ENCODE measurements around the gene MAGEA9. TPM values are rescaled to one million over a fixed set of nuclear protein-coding genes. Genes with fewer than 3 reads are reported as not detected.
A peak's percentile ranks its signal among the peaks of the same experiment; 100 is the strongest.
"Not testable (repeated sequence)": the region's sequence is repeated elsewhere in the genome, so short reads cannot be mapped to it uniquely, and the experiment has no call there.

Gene MAGEA9
- total RNA-seq, 1 donor from 2014 or later = not detected

- not testable (repeated sequence) for H3K27me3 ChIP-seq (ENCODE audit: insufficient read depth, low read length); H3K27ac ChIP-seq (ENCODE audit: low read depth, low read length); H3K79me2 ChIP-seq (ENCODE audit: insufficient read depth, low read length); H3K9me3 ChIP-seq (ENCODE audit: insufficient read depth, low read depth, low read length); H3K4me1 Mint-ChIP-seq (ENCODE audit: low read depth, unreplicated experiment); H3K9me3 Mint-ChIP-seq (ENCODE audit: unreplicated experiment); H2AFZ ChIP-seq (ENCODE audit: low read depth, low read length); DNase-seq (ENCODE audit: low read depth); H3K4me3 ChIP-seq (ENCODE audit: insufficient read depth, low read depth, low read length); H3K36me3 ChIP-seq (ENCODE audit: insufficient read depth, low read length); H3K4me3 Mint-ChIP-seq (ENCODE audit: unreplicated experiment); H3K27me3 Mint-ChIP-seq (ENCODE audit: low read depth, unreplicated experiment); H3K4me1 ChIP-seq (ENCODE audit: insufficient read depth, low read length); H3K9ac ChIP-seq (ENCODE audit: low read length); H3K27ac Mint-ChIP-seq (ENCODE audit: unreplicated experiment); H4K20me1 ChIP-seq (ENCODE audit: insufficient read depth, low read length); H3K36me3 Mint-ChIP-seq (ENCODE audit: low read depth, unreplicated experiment); H3K4me2 ChIP-seq (ENCODE audit: low read length)
- FAIRE-seq = peak; percentile 87
These were observed 8.7 kb upstream of the MAGEA9 start for GRCh38 chrX:149773026-149773425.

GRCh38 chrX:149773768-149774167 is 8.0 kb upstream of the MAGEA9 start, which contains the start of gene HSFX1:
Gene HSFX1 (plus strand): TSS chrX:149774068. CDS start chrX:149774682, 614 bp downstream.
- H3K9ac ChIP-seq (ENCODE audit: low read length); H3K4me3 ChIP-seq (ENCODE audit: insufficient read depth, low read depth, low read length); H4K20me1 ChIP-seq (ENCODE audit: insufficient read depth, low read length); H3K79me2 ChIP-seq (ENCODE audit: insufficient read depth, low read length); H3K27me3 ChIP-seq (ENCODE audit: insufficient read depth, low read length); H3K4me2 ChIP-seq (ENCODE audit: low read length); H3K27ac ChIP-seq (ENCODE audit: low read depth, low read length); DNase-seq (ENCODE audit: low read depth); H3K4me1 Mint-ChIP-seq (ENCODE audit: low read depth, unreplicated experiment); H3K4me3 Mint-ChIP-seq (ENCODE audit: unreplicated experiment); H3K4me1 ChIP-seq (ENCODE audit: insufficient read depth, low read length); H3K27ac Mint-ChIP-seq (ENCODE audit: unreplicated experiment); H3K27me3 Mint-ChIP-seq (ENCODE audit: low read depth, unreplicated experiment); H3K9me3 Mint-ChIP-seq (ENCODE audit: unreplicated experiment); H3K36me3 Mint-ChIP-seq (ENCODE audit: low read depth, unreplicated experiment); FAIRE-seq; H3K36me3 ChIP-seq (ENCODE audit: insufficient read depth, low read length); H3K9me3 ChIP-seq (ENCODE audit: insufficient read depth, low read depth, low read length); H2AFZ ChIP-seq (ENCODE audit: low read depth, low read length): not testable (repeated sequence)

- not testable (repeated sequence) for H3K27me3 Mint-ChIP-seq (ENCODE audit: low read depth, unreplicated experiment); H3K4me3 ChIP-seq (ENCODE audit: insufficient read depth, low read depth, low read length); H3K27ac ChIP-seq (ENCODE audit: low read depth, low read length); H2AFZ ChIP-seq (ENCODE audit: low read depth, low read length); H3K27ac Mint-ChIP-seq (ENCODE audit: unreplicated experiment); H3K9me3 ChIP-seq (ENCODE audit: insufficient read depth, low read depth, low read length); H3K36me3 Mint-ChIP-seq (ENCODE audit: low read depth, unreplicated experiment); H3K4me3 Mint-ChIP-seq (ENCODE audit: unreplicated experiment); H3K27me3 ChIP-seq (ENCODE audit: insufficient read depth, low read length); H4K20me1 ChIP-seq (ENCODE audit: insufficient read depth, low read length); H3K4me1 Mint-ChIP-seq (ENCODE audit: low read depth, unreplicated experiment); H3K36me3 ChIP-seq (ENCODE audit: insufficient read depth, low read length); H3K4me1 ChIP-seq (ENCODE audit: insufficient read depth, low read length); H3K9me3 Mint-ChIP-seq (ENCODE audit: unreplicated experiment); H3K79me2 ChIP-seq (ENCODE audit: insufficient read depth, low read length); DNase-seq (ENCODE audit: low read depth); H3K4me2 ChIP-seq (ENCODE audit: low read length); H3K9ac ChIP-seq (ENCODE audit: low read length)
- FAIRE-seq = peak; percentile 78
These were observed 3.7 kb upstream of the MAGEA9 start for GRCh38 chrX:149777999-149778398.

- not testable (repeated sequence) for H3K79me2 ChIP-seq (ENCODE audit: insufficient read depth, low read length); H3K36me3 ChIP-seq (ENCODE audit: insufficient read depth, low read length); H3K9ac ChIP-seq (ENCODE audit: low read length); H3K27ac Mint-ChIP-seq (ENCODE audit: unreplicated experiment); H2AFZ ChIP-seq (ENCODE audit: low read depth, low read length); H3K27me3 ChIP-seq (ENCODE audit: insufficient read depth, low read length); H3K4me1 Mint-ChIP-seq (ENCODE audit: low read depth, unreplicated experiment); H4K20me1 ChIP-seq (ENCODE audit: insufficient read depth, low read length); H3K4me1 ChIP-seq (ENCODE audit: insufficient read depth, low read length); H3K36me3 Mint-ChIP-seq (ENCODE audit: low read depth, unreplicated experiment); H3K4me2 ChIP-seq (ENCODE audit: low read length); H3K9me3 ChIP-seq (ENCODE audit: insufficient read depth, low read depth, low read length); H3K9me3 Mint-ChIP-seq (ENCODE audit: unreplicated experiment); H3K4me3 ChIP-seq (ENCODE audit: insufficient read depth, low read depth, low read length); H3K4me3 Mint-ChIP-seq (ENCODE audit: unreplicated experiment); H3K27ac ChIP-seq (ENCODE audit: low read depth, low read length); H3K27me3 Mint-ChIP-seq (ENCODE audit: low read depth, unreplicated experiment); DNase-seq (ENCODE audit: low read depth)
- FAIRE-seq = peak; percentile 96
These were observed 13.8 kb downstream of the MAGEA9 start for GRCh38 chrX:149795531-149795930.

All from astrocyte (in vitro differentiated cells and primary cell).